ENCODE measurements around the gene CARM1.
"Not testable (repeated sequence)": the region's sequence is repeated elsewhere in the genome, so short reads cannot be mapped to it uniquely, and the experiment has no call there.

Gene CARM1

GRCh38 chr19:10872546-10873107 lies 1.3 kb downstream of the CARM1 start:
- no peak for DNase-seq (ENCODE audit: low read depth in 2 of 2)

GRCh38 chr19:10874024-10874423 lies 2.7 kb downstream of the CARM1 start:
- no peak for DNase-seq (ENCODE audit: low read depth in 2 of 2)

GRCh38 chr19:10876459-10877240 lies 5.3 kb downstream of the CARM1 start:
- DNase-seq (ENCODE audit: low read depth in 2 of 2), result no peak

- not testable (repeated sequence) for DNase-seq (ENCODE audit: low read depth in 2 of 2)
Observed at GRCh38 chr19:10877608-10878007, 6.3 kb downstream of the CARM1 start.

GRCh38 chr19:10878253-10878652 lies 6.9 kb downstream of the CARM1 start:
- no peak for DNase-seq (ENCODE audit: low read depth in 2 of 2)

- DNase-seq (ENCODE audit: low read depth in 2 of 2), result no peak
Observed at GRCh38 chr19:10881403-10882107, 10.2 kb downstream of the CARM1 start.

GRCh38 chr19:10882108-10882457 lies 10.7 kb downstream of the CARM1 start:
- DNase-seq (ENCODE audit: low read depth in 2 of 2), result no peak

- DNase-seq (ENCODE audit: low read depth in 2 of 2), result no peak
Observed at GRCh38 chr19:10884274-10884673, 12.9 kb downstream of the CARM1 start.

- no peak for DNase-seq (ENCODE audit: low read depth in 2 of 2)
Observed at GRCh38 chr19:10885201-10886169, 14.1 kb downstream of the CARM1 start.

GRCh38 chr19:10887616-10888367 lies 16.4 kb downstream of the CARM1 start:
- no peak for DNase-seq (ENCODE audit: low read depth in 2 of 2)

- DNase-seq (ENCODE audit: low read depth in 2 of 2), result no peak
Observed at GRCh38 chr19:10888421-10888866, 17.1 kb downstream of the CARM1 start.

- no peak for DNase-seq (ENCODE audit: low read depth in 2 of 2)
Observed at GRCh38 chr19:10889880-10890279, 18.5 kb downstream of the CARM1 start.

- DNase-seq (ENCODE audit: low read depth in 2 of 2), result no peak
Observed at GRCh38 chr19:10891405-10892086, 20.2 kb downstream of the CARM1 start.

- no peak for DNase-seq (ENCODE audit: low read depth in 2 of 2)
Observed at GRCh38 chr19:10892256-10892655, 20.9 kb downstream of the CARM1 start.

- DNase-seq (ENCODE audit: low read depth in 2 of 2), result no peak
Observed at GRCh38 chr19:10894911-10895213, 23.5 kb downstream of the CARM1 start.

GRCh38 chr19:10895363-10895762 lies 24.0 kb downstream of the CARM1 start:
- DNase-seq (ENCODE audit: low read depth in 2 of 2), result no peak

- DNase-seq (ENCODE audit: low read depth in 2 of 2), result no peak
Observed at GRCh38 chr19:10895920-10896319, 24.6 kb downstream of the CARM1 start.

GRCh38 chr19:10896851-10897526 lies 25.6 kb downstream of the CARM1 start:
- no peak for DNase-seq (ENCODE audit: low read depth in 2 of 2)

- DNase-seq (ENCODE audit: low read depth in 2 of 2), result no peak
Observed at GRCh38 chr19:10898633-10899032, 27.3 kb downstream of the CARM1 start.

GRCh38 chr19:10899151-10899653 lies 27.8 kb downstream of the CARM1 start:
- no peak for DNase-seq (ENCODE audit: low read depth in 2 of 2)
